GM18526 (cell line): ENCODE data around the gene TAF3.

Experiments
- POLR2A ChIP-seq: IDR thresholded peaks from 3 replicates; pipeline ENCODE4 v1.6.1; 2011; ENCODE audit not compliant: insufficient read length; ENCODE audit errors: extremely low read depth

Gene TAF3

GRCh38 chr10:7965457-7965856, 147.2 kb downstream of the TAF3 start:
- no peak for TF ChIP-seq POLR2A

GRCh38 chr10:7967035-7967434, 148.7 kb downstream of the TAF3 start:
- TF ChIP-seq POLR2A, result no peak

GRCh38 chr10:7968510-7969112, 150.3 kb downstream of the TAF3 start:
- TF ChIP-seq POLR2A, result no peak

- TF ChIP-seq POLR2A, result no peak
Observed at GRCh38 chr10:7969623-7970022, 151.3 kb downstream of the TAF3 start.

GRCh38 chr10:7971949-7972348, 153.6 kb downstream of the TAF3 start:
- no peak for TF ChIP-seq POLR2A

GRCh38 chr10:7972367-7972766, 154.1 kb downstream of the TAF3 start:
- TF ChIP-seq POLR2A, result no peak

- TF ChIP-seq POLR2A, result no peak
Observed at GRCh38 chr10:7980196-7980595, 161.9 kb downstream of the TAF3 start.

- TF ChIP-seq POLR2A, result no peak
Observed at GRCh38 chr10:7982727-7983126, 164.4 kb downstream of the TAF3 start.

GRCh38 chr10:7984325-7984724, 166.0 kb downstream of the TAF3 start:
- no peak for TF ChIP-seq POLR2A

- TF ChIP-seq POLR2A, result no peak
Observed at GRCh38 chr10:7984896-7985295, 166.6 kb downstream of the TAF3 start.

GRCh38 chr10:7986851-7987250, 168.5 kb downstream of the TAF3 start:
- no peak for TF ChIP-seq POLR2A

- TF ChIP-seq POLR2A, result no peak
Observed at GRCh38 chr10:7988989-7989388, 170.7 kb downstream of the TAF3 start.

- TF ChIP-seq POLR2A, result no peak
Observed at GRCh38 chr10:7998831-7999230, 180.5 kb downstream of the TAF3 start.

GRCh38 chr10:8004469-8005000, 186.2 kb downstream of the TAF3 start:
- TF ChIP-seq POLR2A, result no peak

GRCh38 chr10:8006274-8006999, 188.1 kb downstream of the TAF3 start:
- TF ChIP-seq POLR2A, result no peak

GRCh38 chr10:8009031-8009430, 190.7 kb downstream of the TAF3 start:
- no peak for TF ChIP-seq POLR2A

GRCh38 chr10:8013006-8013405, 194.7 kb downstream of the TAF3 start:
- no peak for TF ChIP-seq POLR2A

GRCh38 chr10:8013619-8014018, 195.3 kb downstream of the TAF3 start:
- no peak for TF ChIP-seq POLR2A
